Activated T-cell treated with anti-CD3 and anti-CD28 coated beads, Interleukin-2, amount 50 U/mL, for 72 hours (primary cell): Measurements from ENCODE around the gene CAMTA2. TPM values are rescaled to one million over a fixed set of nuclear protein-coding genes. Genes with fewer than 3 reads are reported as not detected.

Source experiments
- ATAC-seq, 2 donors: fragments of 150-1000 bp; cut with Tn5 transposase; replicated peaks in 1 of 2; 2 replicates each; pipeline ENCODE4 v1.10.0; 2021; ENCODE audit warnings: moderate library complexity in 2 of 2, mild to moderate bottlenecking in 1 of 2
- DNase-seq, 2 donors: peaks; one replicate each; pipeline ENCODE4 v3.0.0; 2021 to 2022; ENCODE audit warnings: mixed read lengths in 1 of 2
- H3K27ac Mint-ChIP-seq: one replicate; pipeline ENCODE4 v1.8.0; 2022; ENCODE audit warnings: mild to moderate bottlenecking, moderate library complexity, mixed read lengths
- H3K27me3 Mint-ChIP-seq: one replicate; pipeline ENCODE4 v1.8.0; 2022; ENCODE audit warnings: low read depth, mixed read lengths
- H3K36me3 Mint-ChIP-seq, 2 donors: one replicate each; pipeline ENCODE4 v1.8.0; 2022; ENCODE audit warnings: mixed read lengths in 2 of 2, mild to moderate bottlenecking in 1 of 2; ENCODE audit not compliant: insufficient read depth in 2 of 2
- H3K4me1 Mint-ChIP-seq: one replicate; pipeline ENCODE4 v1.8.0; 2022; ENCODE audit warnings: low read depth, mixed read lengths
- H3K4me3 Mint-ChIP-seq, 2 donors: one replicate each; pipeline ENCODE4 v1.8.0; 2022; ENCODE audit warnings: mild to moderate bottlenecking in 2 of 2, mixed read lengths in 2 of 2, moderate library complexity in 2 of 2
- H3K9me3 Mint-ChIP-seq, 2 donors: one replicate each; pipeline ENCODE4 v1.8.0; 2022; ENCODE audit warnings: mixed read lengths in 2 of 2
- total RNA-seq, 2 donors: library from RNA; stranded (reverse); gene quantifications; one replicate each; pipeline ENCODE4 v1.2.3, GENCODE V29; 2022

The CAMTA2 gene
- total RNA-seq, 2 donors from 2014 or later = 206 to 207 TPM

DNA sequence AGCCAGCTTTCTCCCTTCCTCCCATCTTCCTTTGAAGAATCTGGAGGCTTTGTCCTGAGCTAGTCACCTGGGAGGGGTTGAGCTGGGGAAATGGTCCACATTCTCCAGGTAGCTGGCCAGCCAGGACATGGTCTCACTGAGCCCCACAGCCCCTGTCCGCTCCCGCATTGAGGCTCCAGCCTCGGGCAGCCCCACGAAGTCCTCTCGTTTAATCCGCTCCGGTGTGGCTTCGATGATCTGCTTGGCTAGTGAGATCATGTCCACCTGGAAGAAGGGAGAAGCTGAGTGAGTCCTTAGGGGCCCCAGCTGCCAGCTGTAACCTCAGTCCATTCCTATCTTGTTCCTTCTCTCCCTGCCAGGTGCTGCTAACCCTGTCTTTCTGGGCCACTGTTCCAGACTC, 17.2 kb downstream of the CAMTA2 start:
- Mint-ChIP-seq H3K36me3 (peaks cover 19 to 45% of the 10 kb centered on the region in 2 donors), H3K27ac (peak overlapping the region; percentile 89), H3K9me3 (peaks cover 0 to under 1% of the 10 kb centered on the region in 2 donors), H3K4me3 (peak overlapping the region in 1 of 2 donors; percentile 52), H3K27me3 (no peaks in the 10 kb centered on the region), H3K4me1 (peaks cover 47% of the 10 kb centered on the region)
- ATAC-seq = no peak
- DNase-seq = no peak

- Mint-ChIP-seq H3K4me1 (peaks cover 51% of the 10 kb centered on the region), H3K4me3 (no peak overlapping the region), H3K27ac (no peak overlapping the region), H3K36me3 (peaks cover 21 to 47% of the 10 kb centered on the region in 2 donors), H3K27me3 (no peaks in the 10 kb centered on the region), H3K9me3 (peaks cover 0 to 1% of the 10 kb centered on the region in 2 donors)
- peak; percentile 14 to 25 for ATAC-seq
- peak; percentile 59 to 60 for DNase-seq
Measured at GRCh38 chr17:4969551-4970173, 17.8 kb downstream of the CAMTA2 start.

- H3K27ac Mint-ChIP-seq = no peak overlapping the region
- H3K36me3 Mint-ChIP-seq = peaks cover 21 to 43% of the 10 kb centered on the region in 2 donors
- peaks cover 0 to 1% of the 10 kb centered on the region in 2 donors for H3K9me3 Mint-ChIP-seq
- peaks cover 51% of the 10 kb centered on the region for H3K4me1 Mint-ChIP-seq
- ATAC-seq (peak; percentile 57 to 65), DNase-seq (peak; percentile 74 to 76)
- H3K4me3 Mint-ChIP-seq = no peak overlapping the region
- H3K27me3 Mint-ChIP-seq = no peaks in the 10 kb centered on the region
Measured at GRCh38 chr17:4969047-4969550, 18.4 kb downstream of the CAMTA2 start.

- H3K36me3 Mint-ChIP-seq = peaks cover 21 to 40% of the 10 kb centered on the region in 2 donors
- DNase-seq (peak; percentile 49 to 53), ATAC-seq (no peak)
- no peaks in the 10 kb centered on the region for H3K27me3 Mint-ChIP-seq
- H3K4me1 Mint-ChIP-seq = peaks cover 51% of the 10 kb centered on the region
- peaks cover 0 to 1% of the 10 kb centered on the region in 2 donors for H3K9me3 Mint-ChIP-seq
- H3K4me3 Mint-ChIP-seq = no peak overlapping the region
- no peak overlapping the region for H3K27ac Mint-ChIP-seq
Measured at GRCh38 chr17:4968486-4969046, 18.9 kb downstream of the CAMTA2 start.

- Mint-ChIP-seq H3K36me3 (peaks cover 21 to 37% of the 10 kb centered on the region in 2 donors), H3K4me1 (peaks cover 51% of the 10 kb centered on the region), H3K27ac (peak within 1 kb of the TSS; percentile 74), H3K9me3 (peaks cover 0 to 1% of the 10 kb centered on the region in 2 donors), H3K4me3 (no peak within 1 kb of the TSS), H3K27me3 (no peaks in the 10 kb centered on the region)
- DNase-seq (peak; percentile 93 to 95), ATAC-seq (peak; percentile 67 to 69)
Measured at GRCh38 chr17:4967539-4968485, 19.7 kb downstream of the CAMTA2 start, which contains the start of gene SPAG7. Gene SPAG7 (minus strand): TSS chr17:4967817. CDS start chr17:4967804, 13 bp downstream.

DNA sequence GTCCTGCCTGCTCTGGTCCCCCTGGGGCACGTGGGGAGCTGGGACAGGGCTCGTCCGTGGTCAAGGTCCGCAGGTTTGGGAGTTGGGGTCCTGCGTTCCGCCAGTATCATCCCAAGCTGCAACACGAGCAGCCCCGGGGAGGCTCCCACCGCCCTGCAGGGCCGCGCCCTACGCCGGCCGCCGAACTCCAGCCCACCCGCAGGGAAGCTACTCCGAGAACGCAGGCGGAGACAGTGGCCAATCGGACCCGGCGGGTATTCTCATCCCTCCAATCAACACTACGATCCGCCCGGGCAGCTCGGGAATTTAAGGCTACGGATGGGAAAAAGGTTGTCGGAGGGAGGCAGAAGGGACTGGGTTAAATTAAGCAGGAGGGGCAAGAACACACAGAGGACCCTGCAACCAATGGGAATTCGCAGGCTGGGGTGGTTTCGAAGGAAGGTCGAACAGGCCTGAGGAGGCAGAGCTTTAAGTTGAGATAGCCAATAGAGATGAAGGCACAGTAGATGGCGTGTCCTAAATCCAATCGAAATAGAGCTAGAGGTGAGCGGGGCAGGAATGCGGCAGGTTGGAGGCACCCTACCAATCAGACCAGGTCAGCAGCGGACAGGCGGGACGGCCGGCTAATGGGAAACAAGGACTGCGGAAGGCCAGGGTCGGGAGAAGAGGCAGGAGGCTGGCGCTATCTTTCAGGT, 20.5 kb downstream of the CAMTA2 start:
- H3K4me1 Mint-ChIP-seq = peaks cover 49% of the 10 kb centered on the region
- H3K36me3 Mint-ChIP-seq = peaks cover 21 to 35% of the 10 kb centered on the region in 2 donors
- peak overlapping the region; percentile 74 for H3K27ac Mint-ChIP-seq
- peaks cover 0 to 1% of the 10 kb centered on the region in 2 donors for H3K9me3 Mint-ChIP-seq
- peak; percentile 84 to 92 for DNase-seq
- no peak overlapping the region for H3K4me3 Mint-ChIP-seq
- H3K27me3 Mint-ChIP-seq = no peaks in the 10 kb centered on the region
- peak; percentile 67 to 73 for ATAC-seq

GRCh38 chr17:4965311-4965986, 22.0 kb downstream of the CAMTA2 start:
- Mint-ChIP-seq H3K4me1 (peaks cover 38% of the 10 kb centered on the region), H3K36me3 (peaks cover 17 to 23% of the 10 kb centered on the region in 2 donors), H3K4me3 (no peak overlapping the region), H3K9me3 (peaks cover 0 to 1% of the 10 kb centered on the region in 2 donors), H3K27me3 (no peaks in the 10 kb centered on the region), H3K27ac (peak overlapping the region; percentile 2)
- no peak for DNase-seq
- no peak for ATAC-seq

- Mint-ChIP-seq H3K4me3 (no peak overlapping the region), H3K27ac (no peak overlapping the region), H3K4me1 (peaks cover 15% of the 10 kb centered on the region), H3K27me3 (no peaks in the 10 kb centered on the region), H3K9me3 (peaks cover 0 to 1% of the 10 kb centered on the region in 2 donors), H3K36me3 (peaks cover 4 to 9% of the 10 kb centered on the region in 2 donors)
- DNase-seq (no peak), ATAC-seq (peak in 1 of 2 donors; percentile 11)
Measured at GRCh38 chr17:4960279-4960922, 27.1 kb downstream of the CAMTA2 start.

GRCh38 chr17:4959261-4959965, 28.1 kb downstream of the CAMTA2 start:
- H3K36me3 Mint-ChIP-seq = peaks cover 0 to 3% of the 10 kb centered on the region in 2 donors
- peaks cover 10% of the 10 kb centered on the region for H3K4me1 Mint-ChIP-seq
- ATAC-seq (peak in 1 of 2 donors; percentile 8), DNase-seq (no peak)
- H3K27ac Mint-ChIP-seq = no peak overlapping the region
- H3K4me3 Mint-ChIP-seq = no peak overlapping the region
- no peaks in the 10 kb centered on the region for H3K27me3 Mint-ChIP-seq
- H3K9me3 Mint-ChIP-seq = no peaks in the 10 kb centered on the region

GRCh38 chr17:4958102-4958501, 29.4 kb downstream of the CAMTA2 start:
- peaks cover 1 to 5% of the 10 kb centered on the region in 2 donors for H3K36me3 Mint-ChIP-seq
- H3K27me3 Mint-ChIP-seq = no peaks in the 10 kb centered on the region
- H3K27ac Mint-ChIP-seq = no peak overlapping the region
- H3K4me1 Mint-ChIP-seq = peaks cover 10% of the 10 kb centered on the region
- H3K9me3 Mint-ChIP-seq = no peaks in the 10 kb centered on the region
- no peak for DNase-seq
- no peak for ATAC-seq
- H3K4me3 Mint-ChIP-seq = no peak overlapping the region

DNA sequence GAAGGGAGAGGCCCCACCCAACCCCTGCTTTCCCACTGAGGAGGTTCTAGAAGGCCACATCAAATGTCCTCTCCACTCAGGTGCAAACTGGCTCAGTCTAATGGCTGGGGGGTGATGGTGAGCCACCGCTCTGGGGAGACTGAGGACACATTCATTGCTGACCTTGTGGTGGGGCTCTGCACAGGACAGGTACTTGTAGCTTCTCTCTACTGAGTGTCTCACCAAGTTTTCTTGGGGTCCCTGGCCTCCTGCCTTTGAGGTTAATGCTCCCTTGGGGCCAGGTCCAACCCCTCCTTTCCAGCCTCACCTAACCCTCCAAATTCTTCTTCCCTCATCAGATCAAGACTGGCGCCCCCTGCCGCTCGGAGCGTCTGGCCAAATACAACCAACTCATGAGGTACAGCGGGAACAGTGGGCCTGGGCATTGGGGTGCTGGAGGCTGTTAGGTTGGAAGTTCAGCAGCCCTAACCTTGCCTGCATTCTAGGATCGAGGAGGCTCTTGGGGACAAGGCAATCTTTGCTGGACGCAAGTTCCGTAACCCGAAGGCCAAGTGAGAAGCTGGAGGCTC, 30.9 kb downstream of the CAMTA2 start:
- ATAC-seq = peak; percentile 10 to 22
- Mint-ChIP-seq H3K27me3 (no peaks in the 10 kb centered on the region), H3K27ac (no peak overlapping the region), H3K4me1 (peaks cover 14% of the 10 kb centered on the region), H3K9me3 (no peaks in the 10 kb centered on the region), H3K4me3 (no peak overlapping the region), H3K36me3 (peaks cover 1 to 6% of the 10 kb centered on the region in 2 donors)
- DNase-seq = no peak
